ENCODE results near the gene ZBTB42. TPM values are rescaled to one million over a fixed set of nuclear protein-coding genes. Genes with fewer than 3 reads are reported as not detected.

ZBTB42 gene
- total and polyA plus RNA-seq, 2 of the 13 experiments (the other 11 are each of a cell fraction or from before 2014, with no cell fraction given): 2.8 to 4.2 TPM

- TF ChIP-seq, protein P1, sequence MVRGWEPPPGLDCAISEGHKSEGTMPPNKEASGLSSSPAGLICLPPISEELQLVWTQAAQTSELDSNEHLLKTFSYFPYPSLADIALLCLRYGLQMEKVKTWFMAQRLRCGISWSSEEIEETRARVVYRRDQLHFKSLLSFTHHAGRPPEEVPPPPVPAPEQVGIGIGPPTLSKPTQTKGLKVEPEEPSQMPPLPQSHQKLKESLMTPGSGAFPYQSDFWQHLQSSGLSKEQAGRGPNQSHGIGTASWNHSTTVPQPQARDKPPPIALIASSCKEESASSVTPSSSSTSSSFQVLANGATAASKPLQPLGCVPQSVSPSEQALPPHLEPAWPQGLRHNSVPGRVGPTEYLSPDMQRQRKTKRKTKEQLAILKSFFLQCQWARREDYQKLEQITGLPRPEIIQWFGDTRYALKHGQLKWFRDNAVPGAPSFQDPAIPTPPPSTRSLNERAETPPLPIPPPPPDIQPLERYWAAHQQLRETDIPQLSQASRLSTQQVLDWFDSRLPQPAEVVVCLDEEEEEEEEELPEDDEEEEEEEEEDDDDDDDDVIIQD (CRISPR knock-in tag; IDR thresholded peaks at IDR 0.05; ENCODE audit: low read depth): no peak
- TF ChIP-seq ZSCAN12 (CRISPR knock-in tag; IDR thresholded peaks at IDR 0.05): no peak
- no peak for TF ChIP-seq ATF5 (CRISPR knock-in tag; IDR thresholded peaks at IDR 0.05; ENCODE audit: low read depth)
- TF ChIP-seq ZNF432 (CRISPR knock-in tag; IDR thresholded peaks at IDR 0.05; ENCODE audit: borderline replicate concordance): no peak
- no peak for TF ChIP-seq PREB (CRISPR knock-in tag; IDR thresholded peaks at IDR 0.05)
- TF ChIP-seq ZNF10 (CRISPR knock-in tag; IDR thresholded peaks at IDR 0.05; ENCODE audit: borderline replicate concordance, low read depth): no peak
- peak; percentile 94 for TF ChIP-seq NFYB (CRISPR knock-in tag; IDR thresholded peaks at IDR 0.05)
- TF ChIP-seq, protein P2, sequence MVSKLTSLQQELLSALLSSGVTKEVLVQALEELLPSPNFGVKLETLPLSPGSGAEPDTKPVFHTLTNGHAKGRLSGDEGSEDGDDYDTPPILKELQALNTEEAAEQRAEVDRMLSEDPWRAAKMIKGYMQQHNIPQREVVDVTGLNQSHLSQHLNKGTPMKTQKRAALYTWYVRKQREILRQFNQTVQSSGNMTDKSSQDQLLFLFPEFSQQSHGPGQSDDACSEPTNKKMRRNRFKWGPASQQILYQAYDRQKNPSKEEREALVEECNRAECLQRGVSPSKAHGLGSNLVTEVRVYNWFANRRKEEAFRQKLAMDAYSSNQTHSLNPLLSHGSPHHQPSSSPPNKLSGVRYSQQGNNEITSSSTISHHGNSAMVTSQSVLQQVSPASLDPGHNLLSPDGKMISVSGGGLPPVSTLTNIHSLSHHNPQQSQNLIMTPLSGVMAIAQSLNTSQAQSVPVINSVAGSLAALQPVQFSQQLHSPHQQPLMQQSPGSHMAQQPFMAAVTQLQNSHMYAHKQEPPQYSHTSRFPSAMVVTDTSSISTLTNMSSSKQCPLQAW (CRISPR knock-in tag; IDR thresholded peaks at IDR 0.05): peak; percentile 50
- no peak for TF ChIP-seq TCF7 (IDR thresholded peaks at IDR 0.05; ENCODE audit: low read depth)
- TF ChIP-seq RNF2 (conservative IDR thresholded peaks at IDR 0.05; ENCODE audit: low read depth): no peak
- no peak for TF ChIP-seq ZMAT3 (CRISPR knock-in tag; conservative IDR thresholded peaks at IDR 0.05)
- TF ChIP-seq ZNF772 (CRISPR knock-in tag; IDR thresholded peaks at IDR 0.05): no peak; the same call in 1 of the 2 replicates
- 0 out of 2 replicates have a peak, but pooled peaks have one; percentile 43 for TF ChIP-seq ZNF232 (CRISPR knock-in tag; IDR thresholded peaks at IDR 0.05; ENCODE audit: borderline replicate concordance)
- no peak for TF ChIP-seq ZNF879 (CRISPR knock-in tag; IDR thresholded peaks at IDR 0.05)
- TF ChIP-seq, protein P3, sequence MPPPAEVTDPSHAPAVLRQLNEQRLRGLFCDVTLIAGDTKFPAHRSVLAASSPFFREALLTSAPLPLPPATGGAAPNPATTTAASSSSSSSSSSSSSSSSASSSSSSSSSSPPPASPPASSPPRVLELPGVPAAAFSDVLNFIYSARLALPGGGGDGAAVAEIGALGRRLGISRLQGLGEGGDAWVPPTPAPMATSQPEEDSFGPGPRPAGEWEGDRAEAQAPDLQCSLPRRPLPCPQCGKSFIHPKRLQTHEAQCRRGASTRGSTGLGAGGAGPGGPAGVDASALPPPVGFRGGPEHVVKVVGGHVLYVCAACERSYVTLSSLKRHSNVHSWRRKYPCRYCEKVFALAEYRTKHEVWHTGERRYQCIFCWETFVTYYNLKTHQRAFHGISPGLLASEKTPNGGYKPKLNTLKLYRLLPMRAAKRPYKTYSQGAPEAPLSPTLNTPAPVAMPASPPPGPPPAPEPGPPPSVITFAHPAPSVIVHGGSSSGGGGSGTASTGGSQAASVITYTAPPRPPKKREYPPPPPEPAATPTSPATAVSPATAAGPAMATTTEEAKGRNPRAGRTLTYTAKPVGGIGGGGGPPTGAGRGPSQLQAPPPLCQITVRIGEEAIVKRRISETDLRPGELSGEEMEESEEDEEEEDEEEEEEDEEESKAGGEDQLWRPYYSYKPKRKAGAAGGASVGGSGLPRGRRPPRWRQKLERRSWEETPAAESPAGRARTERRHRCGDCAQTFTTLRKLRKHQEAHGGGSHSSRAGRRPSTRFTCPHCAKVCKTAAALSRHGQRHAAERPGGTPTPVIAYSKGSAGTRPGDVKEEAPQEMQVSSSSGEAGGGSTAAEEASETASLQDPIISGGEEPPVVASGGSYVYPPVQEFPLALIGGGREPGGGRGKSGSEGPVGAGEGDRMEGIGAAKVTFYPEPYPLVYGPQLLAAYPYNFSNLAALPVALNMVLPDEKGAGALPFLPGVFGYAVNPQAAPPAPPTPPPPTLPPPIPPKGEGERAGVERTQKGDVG (CRISPR knock-in tag; IDR thresholded peaks at IDR 0.05; ENCODE audit: borderline replicate concordance): no peak
- TF ChIP-seq ATF7-NPFF (CRISPR knock-in tag; IDR thresholded peaks at IDR 0.05; ENCODE audit: low read depth): no peak; the same call in 1 of the 2 replicates
- no peak for TF ChIP-seq RNF219 (CRISPR knock-in tag; IDR thresholded peaks at IDR 0.05)
- 0 out of 2 replicates have a peak, but pooled peaks have one; percentile 54 for TF ChIP-seq ZNF614 (CRISPR knock-in tag; IDR thresholded peaks at IDR 0.05; ENCODE audit: borderline replicate concordance)
Observed at GRCh38 chr14:104766863-104767633, 33.9 kb upstream of the ZBTB42 start (continued).

All from HepG2 (cell line).